ENCODE results near the gene CPNE6. TPM values are rescaled to one million over a fixed set of nuclear protein-coding genes. Genes with fewer than 3 reads are reported as not detected.

Gene CPNE6
- total and polyA plus RNA-seq, 2 of the 13 experiments (the other 11 are each of a cell fraction or from before 2014, with no cell fraction given), result not detected

GRCh38 chr14:24080888-24081738, 9.8 kb downstream of the CPNE6 start (continued):
- TF ChIP-seq, protein P1, sequence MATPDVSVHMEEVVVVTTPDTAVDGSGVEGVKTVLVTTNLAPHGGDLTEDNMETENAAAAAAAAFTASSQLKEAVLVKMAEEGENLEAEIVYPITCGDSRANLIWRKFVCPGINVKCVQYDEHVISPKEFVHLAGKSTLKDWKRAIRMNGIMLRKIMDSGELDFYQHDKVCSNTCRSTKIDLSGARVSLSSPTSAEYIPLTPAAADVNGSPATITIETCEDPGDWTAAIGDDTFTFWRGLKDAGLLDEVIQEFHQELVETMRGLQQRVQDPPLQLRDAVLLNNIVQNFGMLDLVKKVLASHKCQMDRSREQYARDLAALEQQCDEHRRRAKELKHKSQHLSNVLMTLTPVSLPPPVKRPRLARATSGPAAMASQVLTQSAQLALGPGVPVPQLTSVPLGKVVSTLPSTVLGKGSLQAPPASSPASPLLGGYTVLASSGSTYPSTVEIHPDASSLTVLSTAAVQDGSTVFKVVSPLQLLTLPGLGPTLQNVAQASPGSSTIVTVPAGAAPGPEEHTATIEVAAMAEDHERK (CRISPR knock-in tag; IDR thresholded peaks at IDR 0.05; ENCODE audit: low read depth), result no peak
- TF ChIP-seq EP300 (IDR thresholded peaks at IDR 0.05; ENCODE audit: low read depth in 2 of 2, low read length in 2 of 2), result no peak
- TF ChIP-seq EP300 (CRISPR knock-in tag; IDR thresholded peaks at IDR 0.05; ENCODE audit: borderline replicate concordance), result 0 out of 2 replicates have a peak, but pooled peaks have one; percentile 32
- no peak for TF ChIP-seq ZFP82 (CRISPR knock-in tag; IDR thresholded peaks at IDR 0.05; ENCODE audit: borderline replicate concordance)
- peak; percentile 55; the same call in 1 of the 2 replicates for TF ChIP-seq IKZF5 (CRISPR knock-in tag; IDR thresholded peaks at IDR 0.05)
- no peak; the same call in 1 of the 2 replicates for TF ChIP-seq SATB2 (CRISPR knock-in tag; IDR thresholded peaks at IDR 0.05)
- TF ChIP-seq, protein P2, sequence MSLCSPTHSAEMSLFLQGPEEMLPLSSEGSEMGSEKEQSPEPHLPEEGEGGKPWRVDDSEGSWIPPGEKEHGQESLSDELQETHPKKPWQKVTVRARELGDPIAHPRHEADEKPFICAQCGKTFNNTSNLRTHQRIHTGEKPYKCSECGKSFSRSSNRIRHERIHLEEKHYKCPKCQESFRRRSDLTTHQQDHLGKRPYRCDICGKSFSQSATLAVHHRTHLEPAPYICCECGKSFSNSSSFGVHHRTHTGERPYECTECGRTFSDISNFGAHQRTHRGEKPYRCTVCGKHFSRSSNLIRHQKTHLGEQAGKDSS (CRISPR knock-in tag; IDR thresholded peaks at IDR 0.05; ENCODE audit: borderline replicate concordance, low read depth), result 0 out of 2 replicates have a peak, but pooled peaks have one; percentile 59
- no peak for TF ChIP-seq ZNF816 (CRISPR knock-in tag; IDR thresholded peaks at IDR 0.05; ENCODE audit: borderline replicate concordance)
- TF ChIP-seq PHF8 (CRISPR knock-in tag; IDR thresholded peaks at IDR 0.05), result peak; percentile 93
- no peak for TF ChIP-seq ZMYM2 (CRISPR knock-in tag; IDR thresholded peaks at IDR 0.05)
- TF ChIP-seq, protein P3, sequence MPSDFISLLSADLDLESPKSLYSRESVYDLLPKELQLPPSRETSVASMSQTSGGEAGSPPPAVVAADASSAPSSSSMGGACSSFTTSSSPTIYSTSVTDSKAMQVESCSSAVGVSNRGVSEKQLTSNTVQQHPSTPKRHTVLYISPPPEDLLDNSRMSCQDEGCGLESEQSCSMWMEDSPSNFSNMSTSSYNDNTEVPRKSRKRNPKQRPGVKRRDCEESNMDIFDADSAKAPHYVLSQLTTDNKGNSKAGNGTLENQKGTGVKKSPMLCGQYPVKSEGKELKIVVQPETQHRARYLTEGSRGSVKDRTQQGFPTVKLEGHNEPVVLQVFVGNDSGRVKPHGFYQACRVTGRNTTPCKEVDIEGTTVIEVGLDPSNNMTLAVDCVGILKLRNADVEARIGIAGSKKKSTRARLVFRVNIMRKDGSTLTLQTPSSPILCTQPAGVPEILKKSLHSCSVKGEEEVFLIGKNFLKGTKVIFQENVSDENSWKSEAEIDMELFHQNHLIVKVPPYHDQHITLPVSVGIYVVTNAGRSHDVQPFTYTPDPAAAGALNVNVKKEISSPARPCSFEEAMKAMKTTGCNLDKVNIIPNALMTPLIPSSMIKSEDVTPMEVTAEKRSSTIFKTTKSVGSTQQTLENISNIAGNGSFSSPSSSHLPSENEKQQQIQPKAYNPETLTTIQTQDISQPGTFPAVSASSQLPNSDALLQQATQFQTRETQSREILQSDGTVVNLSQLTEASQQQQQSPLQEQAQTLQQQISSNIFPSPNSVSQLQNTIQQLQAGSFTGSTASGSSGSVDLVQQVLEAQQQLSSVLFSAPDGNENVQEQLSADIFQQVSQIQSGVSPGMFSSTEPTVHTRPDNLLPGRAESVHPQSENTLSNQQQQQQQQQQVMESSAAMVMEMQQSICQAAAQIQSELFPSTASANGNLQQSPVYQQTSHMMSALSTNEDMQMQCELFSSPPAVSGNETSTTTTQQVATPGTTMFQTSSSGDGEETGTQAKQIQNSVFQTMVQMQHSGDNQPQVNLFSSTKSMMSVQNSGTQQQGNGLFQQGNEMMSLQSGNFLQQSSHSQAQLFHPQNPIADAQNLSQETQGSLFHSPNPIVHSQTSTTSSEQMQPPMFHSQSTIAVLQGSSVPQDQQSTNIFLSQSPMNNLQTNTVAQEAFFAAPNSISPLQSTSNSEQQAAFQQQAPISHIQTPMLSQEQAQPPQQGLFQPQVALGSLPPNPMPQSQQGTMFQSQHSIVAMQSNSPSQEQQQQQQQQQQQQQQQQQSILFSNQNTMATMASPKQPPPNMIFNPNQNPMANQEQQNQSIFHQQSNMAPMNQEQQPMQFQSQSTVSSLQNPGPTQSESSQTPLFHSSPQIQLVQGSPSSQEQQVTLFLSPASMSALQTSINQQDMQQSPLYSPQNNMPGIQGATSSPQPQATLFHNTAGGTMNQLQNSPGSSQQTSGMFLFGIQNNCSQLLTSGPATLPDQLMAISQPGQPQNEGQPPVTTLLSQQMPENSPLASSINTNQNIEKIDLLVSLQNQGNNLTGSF (CRISPR knock-in tag; IDR thresholded peaks at IDR 0.05), result peak; percentile 16; the same call in 1 of the 2 replicates
- TF ChIP-seq KDM3A (CRISPR knock-in tag; IDR thresholded peaks at IDR 0.05; ENCODE audit: low read depth), result no peak; the same call in 1 of the 2 replicates
- peak; percentile 83 for TF ChIP-seq KDM2A (CRISPR knock-in tag; IDR thresholded peaks at IDR 0.05; ENCODE audit: borderline replicate concordance, low read depth)
- TF ChIP-seq U2AF2 (IDR thresholded peaks at IDR 0.05; ENCODE audit: low read depth, low read length), result no peak
- TF ChIP-seq HOXA5 (CRISPR knock-in tag; IDR thresholded peaks at IDR 0.05), result no peak
- no peak for TF ChIP-seq EED (CRISPR knock-in tag; IDR thresholded peaks at IDR 0.05)
- TF ChIP-seq PPARG (CRISPR knock-in tag; conservative IDR thresholded peaks at IDR 0.05), result peak; percentile 62; the same call in 1 of the 2 replicates
- peak; percentile 7; the same call in 1 of the 2 replicates for TF ChIP-seq HOMEZ (CRISPR knock-in tag; IDR thresholded peaks at IDR 0.05; ENCODE audit: low read depth)

All from HepG2 (cell line).